NCI-H748 treated with DMSO at 0.1 percent for 48 hours (cell line): ENCODE results near the gene CFAP61.
"Not testable (repeated sequence)": the region's sequence is repeated elsewhere in the genome, so short reads cannot be mapped to it uniquely, and the experiment has no call there.

Experiments
- DNase-seq: peaks from one replicate; lab custom pipeline; 2025; lab: John Stamatoyannopoulos, UW

The CFAP61 gene

DNA sequence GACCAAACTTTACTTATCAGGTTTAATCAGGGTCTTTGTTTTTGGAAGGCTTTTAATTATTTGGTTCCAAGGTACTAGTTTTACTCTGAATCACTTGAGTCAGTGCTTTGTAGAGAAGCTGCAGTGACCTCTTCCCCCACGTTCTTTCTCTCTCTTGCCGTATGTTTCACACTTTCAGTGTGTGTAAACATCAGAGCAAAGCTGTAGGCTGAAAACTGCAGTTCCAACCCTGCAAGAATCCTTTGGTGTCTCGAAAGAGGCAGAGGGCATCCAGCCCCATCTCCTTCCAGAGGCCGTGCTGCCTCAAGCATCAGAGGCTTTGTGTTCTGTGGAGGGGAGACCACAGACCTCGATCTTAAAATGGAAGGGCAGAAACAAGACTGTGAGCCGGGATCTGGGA is 42.1 kb downstream of the CFAP61 start:
- no peak for DNase-seq

GRCh38 chr20:20095114-20095872 is 43.0 kb downstream of the CFAP61 start:
- no peak for DNase-seq

GRCh38 chr20:20096421-20096820 is 44.1 kb downstream of the CFAP61 start:
- DNase-seq: peak; percentile 59

GRCh38 chr20:20100881-20101280 is 48.5 kb downstream of the CFAP61 start:
- DNase-seq: no peak

DNA sequence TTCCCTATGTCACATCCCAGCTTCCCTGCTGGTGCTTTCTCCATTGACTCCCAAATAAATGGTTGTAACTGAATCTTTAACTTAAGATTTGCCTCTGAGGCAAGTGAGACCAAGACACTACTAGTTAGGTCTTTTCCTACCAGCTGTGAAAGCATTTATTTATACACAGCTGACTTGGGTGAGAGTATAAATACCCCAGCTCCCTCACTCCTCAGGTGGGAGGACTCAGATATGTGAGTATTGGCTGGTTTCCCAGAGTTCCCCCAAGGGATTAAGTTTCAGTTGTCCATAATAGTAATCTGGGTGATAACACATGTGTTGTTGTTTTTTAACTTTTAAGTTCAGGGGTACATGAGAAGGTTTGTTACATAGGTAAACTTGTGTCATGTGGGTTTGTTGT is 49.8 kb downstream of the CFAP61 start:
- DNase-seq: no peak

DNA sequence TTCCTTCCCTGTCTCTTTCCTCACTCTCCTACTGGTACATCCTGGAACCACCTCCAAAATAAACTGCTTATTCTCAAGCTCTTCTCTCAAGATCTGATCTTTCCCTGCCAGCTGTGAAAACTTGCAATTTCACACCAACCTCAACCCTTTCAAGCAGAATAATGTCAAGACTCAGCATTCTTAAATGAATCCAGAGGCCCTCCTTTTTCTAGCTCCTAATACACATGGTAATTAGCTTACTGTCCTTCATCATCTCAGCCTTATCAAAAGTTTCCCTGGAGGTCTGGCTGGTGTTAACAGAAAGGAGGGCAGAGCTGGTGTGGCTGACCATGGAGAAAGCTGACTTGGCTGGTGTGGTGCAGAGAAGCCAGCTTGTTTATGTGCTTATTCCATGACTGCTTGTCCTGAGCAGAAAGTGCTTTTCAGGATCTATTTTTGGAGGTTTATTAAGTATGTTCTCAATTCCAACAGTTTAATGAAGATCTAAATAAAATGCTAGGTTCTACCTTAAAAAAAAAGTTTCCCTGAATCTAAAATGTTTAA is 50.5 kb downstream of the CFAP61 start:
- no peak for DNase-seq

DNA sequence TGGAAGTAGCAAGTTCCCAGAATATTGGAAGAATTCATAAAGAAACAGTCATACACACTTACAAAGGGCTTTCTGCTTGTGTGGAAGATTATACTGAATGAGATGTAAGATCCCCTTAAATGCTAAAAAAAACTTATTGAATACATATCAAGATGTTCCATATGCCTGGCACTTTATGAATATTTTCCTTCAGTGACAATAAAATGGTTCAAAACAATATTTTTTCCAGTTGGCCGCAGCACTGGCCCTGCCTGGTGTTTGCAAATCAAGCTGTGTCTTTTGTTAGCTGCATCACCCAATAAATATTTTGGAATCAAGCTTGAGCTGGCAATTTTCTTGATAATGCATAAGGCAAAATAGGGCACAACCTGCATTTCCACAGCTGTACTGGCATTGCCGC is 51.2 kb downstream of the CFAP61 start:
- DNase-seq: no peak

- not testable (repeated sequence) for DNase-seq
These were observed 70.9 kb downstream of the CFAP61 start for GRCh38 chr20:20123187-20123586.

GRCh38 chr20:20130399-20130798 is 78.1 kb downstream of the CFAP61 start:
- DNase-seq: peak; percentile 79

DNA sequence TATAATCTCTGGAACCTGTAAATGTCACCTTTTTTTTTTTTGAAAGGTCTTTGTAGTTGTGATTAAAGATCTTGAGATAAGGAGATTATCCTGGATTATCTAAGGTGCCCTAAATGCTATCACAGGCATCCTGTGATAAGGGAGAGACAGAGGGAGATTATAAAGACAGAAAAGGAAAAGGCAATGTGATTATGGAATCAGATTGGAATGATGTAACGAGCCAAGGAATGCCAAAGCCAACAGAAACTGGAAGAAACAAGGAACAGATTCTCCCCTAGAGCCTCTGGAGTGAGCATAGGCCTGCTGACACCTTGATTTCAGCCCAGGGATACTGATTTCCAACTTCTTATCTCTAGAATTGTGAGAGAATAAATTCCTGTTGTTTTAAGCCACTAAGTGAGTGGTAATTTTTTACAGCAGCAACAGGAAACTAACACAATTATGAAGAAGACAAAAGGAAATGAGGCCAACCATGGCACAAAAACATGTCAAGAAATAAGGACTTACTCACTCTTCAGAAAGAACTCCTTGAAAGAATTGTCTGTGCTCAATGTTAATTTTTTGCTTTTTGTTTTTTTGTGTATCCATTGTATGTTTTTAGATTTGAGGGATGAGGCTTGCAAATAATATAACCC is 82.7 kb downstream of the CFAP61 start:
- DNase-seq: no peak

DNA sequence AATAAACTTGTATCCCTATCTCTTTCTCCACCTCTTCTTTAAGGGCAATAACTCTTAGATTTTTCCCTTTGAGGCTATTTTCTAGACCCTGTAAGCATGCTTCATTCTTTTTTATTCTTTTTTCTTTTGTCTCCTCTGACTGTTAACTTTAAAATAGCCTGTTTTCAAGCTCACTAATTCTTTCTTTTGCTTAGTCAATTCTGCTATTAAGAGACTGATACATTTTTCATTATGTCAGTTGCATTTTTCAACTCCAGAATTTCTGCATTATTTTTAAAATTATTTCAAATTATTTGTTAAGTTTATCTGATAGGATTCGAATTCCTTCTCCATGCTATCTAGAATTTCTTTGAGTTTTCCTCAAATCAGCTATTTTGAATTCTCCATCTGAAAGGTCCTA is 84.0 kb downstream of the CFAP61 start:
- DNase-seq: no peak

DNA sequence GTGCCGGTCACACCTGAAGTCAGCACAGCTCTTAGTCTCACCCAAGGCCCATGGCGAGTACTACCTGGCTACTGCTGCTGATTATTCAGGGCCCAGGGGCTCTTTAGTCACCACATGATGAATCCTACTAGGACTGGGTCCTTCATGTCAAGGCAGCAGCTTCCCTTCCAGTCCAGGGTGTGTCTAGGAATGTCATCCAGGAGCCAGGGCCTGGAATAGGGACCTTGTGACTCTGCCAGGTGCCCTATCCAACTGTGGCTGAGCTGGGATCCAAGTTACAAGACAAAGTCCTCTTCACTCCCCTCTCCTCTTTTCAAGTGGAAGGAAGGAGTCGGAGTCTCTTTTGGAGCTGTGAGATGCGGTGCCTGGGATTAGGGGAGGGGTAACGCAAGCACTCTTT is 85.5 kb downstream of the CFAP61 start:
- DNase-seq: no peak

DNA sequence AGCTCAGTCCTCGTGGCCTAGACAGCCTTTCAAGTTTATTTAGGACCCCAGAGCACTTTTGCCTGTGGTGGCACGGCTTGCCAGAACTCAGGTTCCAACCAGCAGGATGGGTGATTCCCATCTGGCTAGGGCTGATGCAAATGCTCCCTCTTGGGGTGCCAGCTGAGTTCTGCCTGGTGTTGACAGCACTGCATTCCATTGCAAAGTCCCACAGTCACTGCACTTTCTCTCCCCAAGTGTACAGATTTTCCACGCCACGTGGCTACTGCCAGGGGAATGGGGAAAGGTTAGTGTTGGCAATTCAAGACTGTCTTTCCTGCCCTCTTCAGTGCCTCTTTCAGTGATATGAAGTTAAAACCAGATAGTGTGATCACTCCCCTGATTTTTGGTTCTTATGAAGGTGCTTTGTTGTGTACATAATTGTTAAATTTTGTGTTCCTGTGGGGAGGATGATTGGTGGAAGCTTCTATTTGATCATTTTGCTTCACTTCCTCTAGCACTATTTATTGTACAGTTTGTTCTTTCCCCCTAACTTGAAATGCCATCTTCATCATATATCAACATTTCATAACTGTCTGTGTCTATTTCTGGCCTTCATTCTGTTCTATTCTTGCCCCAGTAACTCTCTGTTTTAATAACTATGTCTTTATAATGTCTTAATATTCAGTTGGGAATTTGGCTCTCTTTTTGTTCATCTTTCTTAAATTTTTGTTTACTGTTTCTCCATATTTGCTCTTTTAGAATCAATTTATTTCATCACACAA is 86.2 kb downstream of the CFAP61 start:
- no peak for DNase-seq

GRCh38 chr20:20139403-20139802 is 87.1 kb downstream of the CFAP61 start:
- DNase-seq: no peak

GRCh38 chr20:20143165-20143564 is 90.8 kb downstream of the CFAP61 start:
- DNase-seq: no peak

DNA sequence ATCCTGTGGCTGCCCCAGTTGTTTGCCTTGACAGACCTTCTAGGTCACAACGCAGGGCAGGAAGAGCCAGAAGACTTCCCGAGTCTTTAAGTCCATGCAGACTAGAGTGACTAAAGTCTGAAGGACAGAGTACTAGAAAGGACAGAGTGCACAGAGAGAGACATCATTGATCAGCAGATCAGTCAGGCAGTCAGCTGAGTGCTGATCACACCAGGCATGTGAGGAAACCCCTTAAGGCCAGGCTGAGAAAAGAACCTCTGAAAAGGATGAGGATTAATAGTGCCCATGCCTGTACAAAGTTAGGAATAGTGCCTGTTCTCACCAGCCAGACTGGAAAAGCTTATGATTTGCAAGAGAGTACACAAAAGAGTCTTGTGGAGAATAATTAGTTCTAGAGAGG is 91.3 kb downstream of the CFAP61 start:
- DNase-seq: no peak

- no peak for DNase-seq
These were observed 96.4 kb downstream of the CFAP61 start for GRCh38 chr20:20148779-20149178.

DNA sequence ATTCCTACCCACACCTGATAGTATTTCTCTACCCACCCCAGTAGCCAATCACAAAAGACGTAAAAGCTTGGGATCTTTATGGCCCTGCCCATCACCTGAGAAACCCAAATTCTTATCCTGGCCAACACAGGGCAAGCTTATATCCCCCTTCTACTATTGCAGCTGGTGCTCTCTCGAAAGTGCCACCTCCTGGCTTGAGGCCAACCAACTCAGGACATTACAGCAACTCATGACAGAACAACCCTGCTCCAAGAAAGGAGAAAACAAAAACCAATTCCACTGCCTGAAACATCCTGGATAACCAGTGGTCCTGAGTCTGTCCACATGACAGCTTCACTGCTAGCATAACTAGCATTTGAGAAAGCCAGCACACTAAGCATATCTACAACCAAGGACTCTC is 97.9 kb downstream of the CFAP61 start:
- DNase-seq: no peak

- no peak for DNase-seq
These were observed 108.2 kb downstream of the CFAP61 start for GRCh38 chr20:20160520-20160919.

DNA sequence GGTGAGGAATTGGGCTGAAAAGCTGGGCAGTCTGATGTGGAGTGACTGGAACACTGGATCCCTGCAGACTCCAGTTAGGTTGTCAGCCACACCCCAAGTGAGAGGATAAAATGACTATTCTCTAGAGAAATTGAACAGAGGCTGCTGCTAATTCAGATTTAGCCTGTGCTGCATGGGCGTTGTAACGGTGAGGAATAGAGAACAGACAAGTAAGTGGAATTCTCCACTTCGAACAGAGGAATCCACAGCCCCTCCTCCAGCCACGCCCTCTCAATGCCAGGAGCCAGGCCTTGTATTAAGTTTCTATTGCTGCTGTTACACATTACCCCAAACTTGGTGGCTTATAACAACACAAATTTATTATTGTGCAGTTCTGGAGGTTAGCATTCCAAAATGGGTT is 109.3 kb downstream of the CFAP61 start:
- DNase-seq: no peak

- DNase-seq: no peak
These were observed 115.4 kb downstream of the CFAP61 start for GRCh38 chr20:20167698-20168097.

DNA sequence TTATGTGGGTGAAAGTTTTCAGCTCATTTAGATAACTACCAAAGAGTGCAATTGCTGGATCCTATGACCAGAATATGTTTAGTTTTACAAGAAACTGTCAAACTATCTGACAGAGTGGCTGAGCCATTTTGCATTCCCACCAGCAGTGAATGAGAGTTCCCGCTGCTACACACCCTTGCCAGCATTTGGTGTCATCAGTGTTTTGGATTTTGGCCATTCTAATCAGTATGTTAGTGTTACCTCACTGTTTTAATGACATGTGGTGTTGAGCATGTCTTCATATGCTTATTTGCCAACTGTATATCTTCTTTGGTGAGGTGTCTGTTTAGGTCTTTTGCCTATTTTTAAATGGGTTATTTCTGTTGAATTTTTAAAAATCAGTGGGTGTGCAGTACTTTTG is 120.9 kb downstream of the CFAP61 start:
- DNase-seq: no peak
